Measurements from ENCODE around the gene PLEKHA7. TPM values are rescaled to one million over a fixed set of nuclear protein-coding genes. Genes with fewer than 3 reads are reported as not detected.

The PLEKHA7 gene
- polyA plus RNA-seq, 1 donor (not counting 4 experiments of a cell fraction or from before 2014, with no cell fraction given): 1.4 TPM

- Histone ChIP-seq H3K36me3 (ENCODE audit: control insufficient read depth in 2 of 2, extremely low read depth in 1 of 2, insufficient read depth in 2 of 2, low read length in 2 of 2) (no peaks in the 10 kb centered on the region), H3K9ac (ENCODE audit: control insufficient read depth, extremely low read depth, insufficient read depth, low read length) (no peak overlapping the region), H3K4me2 (ENCODE audit: control insufficient read depth, extremely low read depth, insufficient read depth, low read depth, low read length) (peak overlapping the region; percentile 86), H3K4me3 (ENCODE audit: control insufficient read depth in 2 of 3, extremely low read depth in 1 of 3, insufficient read depth in 2 of 3, low read depth in 1 of 3, low read length in 3 of 3) (peak overlapping the region in 2 of 3 experiments; percentile 36 to 50), H3K4me1 (ENCODE audit: control insufficient read depth, extremely low read depth, insufficient read depth, low read length) (peaks cover 34% of the 10 kb centered on the region), H3K9me1 (ENCODE audit: control insufficient read depth, extremely low read depth, insufficient read depth, low read length) (no peaks in the 10 kb centered on the region), H3K79me2 (ENCODE audit: control insufficient read depth, insufficient read depth, low read length) (no peaks in the 10 kb centered on the region), H3K9me3 (ENCODE audit: control insufficient read depth, low read depth, low read length) (no peaks in the 10 kb centered on the region), H3K27me3 (ENCODE audit: control insufficient read depth, extremely low read depth, insufficient read depth, low read length) (no peaks in the 10 kb centered on the region), H2AFZ (ENCODE audit: control insufficient read depth, low read length) (no peak overlapping the region), H3K27ac (ENCODE audit: control insufficient read depth, insufficient read depth, low read length) (no peak overlapping the region), H4K20me1 (ENCODE audit: control insufficient read depth, extremely low read depth, insufficient read depth, low read length) (no peaks in the 10 kb centered on the region)
- TF ChIP-seq CTCF (optimal IDR thresholded peaks at IDR 0.05 in 1 of 3, IDR thresholded peaks at IDR 0.05 in 1 of 3, conservative IDR thresholded peaks at IDR 0.05 in 1 of 3; ENCODE audit: extremely low read depth in 1 of 3, insufficient read depth in 2 of 3, low read length in 3 of 3) (no peak), EZH2 (IDR thresholded peaks at IDR 0.05; ENCODE audit: low read length) (no peak)
- FAIRE-seq: no peak
- dilution Hi-C loops (cut with MboI; ENCODE audit: extremely low pct_ligation_motif_present, low sequenced_read_pairs): no loop called here
- no peak for DNase-seq (ENCODE audit: low read depth, low spot score)
These were observed 137.4 kb downstream of the PLEKHA7 start for GRCh38 chr11:16876837-16877236.

GRCh38 chr11:16876053-16876752, 138.0 kb downstream of the PLEKHA7 start:
- DNase-seq (ENCODE audit: low read depth, low spot score) (no peak), FAIRE-seq (peak; percentile 86)
- H3K9me1 ChIP-seq (ENCODE audit: control insufficient read depth, extremely low read depth, insufficient read depth, low read length): no peaks in the 10 kb centered on the region
- H2AFZ ChIP-seq (ENCODE audit: control insufficient read depth, low read length): peak overlapping the region; percentile 72
- H3K4me2 ChIP-seq (ENCODE audit: control insufficient read depth, extremely low read depth, insufficient read depth, low read depth, low read length): peak overlapping the region; percentile 86
- H3K36me3 ChIP-seq (ENCODE audit: control insufficient read depth in 2 of 2, extremely low read depth in 1 of 2, insufficient read depth in 2 of 2, low read length in 2 of 2): no peaks in the 10 kb centered on the region
- H3K27me3 ChIP-seq (ENCODE audit: control insufficient read depth, extremely low read depth, insufficient read depth, low read length): no peaks in the 10 kb centered on the region
- peak overlapping the region in 2 of 3 experiments; percentile 36 to 50 for H3K4me3 ChIP-seq (ENCODE audit: control insufficient read depth in 2 of 3, extremely low read depth in 1 of 3, insufficient read depth in 2 of 3, low read depth in 1 of 3, low read length in 3 of 3)
- no peaks in the 10 kb centered on the region for H3K9me3 ChIP-seq (ENCODE audit: control insufficient read depth, low read depth, low read length)
- H3K9ac ChIP-seq (ENCODE audit: control insufficient read depth, extremely low read depth, insufficient read depth, low read length): peak overlapping the region; percentile 42
- H4K20me1 ChIP-seq (ENCODE audit: control insufficient read depth, extremely low read depth, insufficient read depth, low read length): no peaks in the 10 kb centered on the region
- dilution Hi-C loops (cut with MboI; ENCODE audit: extremely low pct_ligation_motif_present, low sequenced_read_pairs): no loop called here
- peak overlapping the region; percentile 63 for H3K27ac ChIP-seq (ENCODE audit: control insufficient read depth, insufficient read depth, low read length)
- TF ChIP-seq CTCF (optimal IDR thresholded peaks at IDR 0.05 in 1 of 3, IDR thresholded peaks at IDR 0.05 in 1 of 3, conservative IDR thresholded peaks at IDR 0.05 in 1 of 3; ENCODE audit: extremely low read depth in 1 of 3, insufficient read depth in 2 of 3, low read length in 3 of 3) (no peak), EZH2 (IDR thresholded peaks at IDR 0.05; ENCODE audit: low read length) (no peak)
- H3K79me2 ChIP-seq (ENCODE audit: control insufficient read depth, insufficient read depth, low read length): no peaks in the 10 kb centered on the region
- peaks cover 28% of the 10 kb centered on the region for H3K4me1 ChIP-seq (ENCODE audit: control insufficient read depth, extremely low read depth, insufficient read depth, low read length)

Measured in keratinocyte (primary cell).